Fibroblast of the aortic adventitia (primary cell): ENCODE results near the gene NPW. TPM values are rescaled to one million over a fixed set of nuclear protein-coding genes. Genes with fewer than 3 reads are reported as not detected.
A peak's percentile ranks its signal among the peaks of the same experiment; 100 is the strongest.

ENCODE experiments used
- DNase-seq: peaks from one replicate; pipeline ENCODE4 v3.0.0-alpha.2; 2010; ENCODE audit warnings: low read depth
- H3K4me3 ChIP-seq: 2 replicates; pipeline ENCODE4 v1.5.1; 2011; ENCODE audit warnings: low read depth, mild to moderate bottlenecking, control low read depth, low read length, moderate library complexity
- total RNA-seq: library from RNA; depleted of rRNA; stranded (reverse); fragments of >200 nt; gene quantifications from 2 replicates; pipeline ENCODE4 v1.2.3, GENCODE V29; 2012; ENCODE audit warnings: low replicate concordance
- TF ChIP-seq, protein P1 (sequence below): IDR thresholded peaks from 2 replicates; pipeline ENCODE4 v1.5.1; 2011; ENCODE audit warnings: mild to moderate bottlenecking, low read length, control low read depth, inconsistent platforms; ENCODE audit not compliant: insufficient read depth

NPW gene
- total RNA-seq, 1 donor = 0.45 TPM

DNA sequence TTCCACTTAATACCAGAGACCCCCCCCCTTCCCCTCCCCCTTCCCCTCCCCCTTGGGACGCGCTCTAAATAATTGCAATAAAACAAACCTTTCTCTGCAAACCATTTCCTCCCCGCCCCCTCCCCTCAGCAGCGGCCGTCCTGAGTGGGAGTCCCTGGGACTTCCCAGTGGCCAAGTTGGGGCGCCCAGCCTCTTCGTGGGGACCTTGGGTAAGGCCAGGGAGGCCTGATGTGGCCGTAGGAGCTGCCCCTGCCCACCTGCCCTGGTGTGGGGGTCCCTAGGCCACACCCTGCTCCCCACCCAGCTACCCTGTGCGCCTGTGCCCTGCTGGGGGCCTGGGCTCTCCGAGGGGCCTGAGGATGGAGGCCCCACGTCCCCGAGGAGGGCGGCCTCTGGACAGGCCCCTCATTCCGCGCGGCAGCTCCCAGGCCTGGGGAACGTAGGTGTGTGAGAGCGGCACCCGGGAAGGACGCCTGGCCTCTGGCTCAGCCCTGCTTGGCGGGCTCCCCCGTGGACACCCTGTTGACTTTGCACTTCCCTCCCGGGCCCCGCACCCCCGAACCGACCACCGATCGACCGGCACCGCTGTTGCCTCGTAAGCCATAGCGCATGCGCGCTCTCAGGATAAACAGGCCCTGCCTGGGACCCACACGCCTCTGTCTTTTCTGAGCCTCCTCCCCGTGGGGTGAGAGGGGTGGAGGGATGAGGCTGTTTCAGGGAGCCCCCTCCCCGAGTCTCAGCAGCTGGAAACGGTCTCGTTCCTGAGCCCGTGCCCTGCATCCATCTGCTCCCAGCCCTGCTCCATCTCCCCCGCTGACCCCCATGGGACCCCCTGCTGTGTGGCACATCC, 19.0 kb downstream of the NPW start:
- DNase-seq = no peak
- TF ChIP-seq, protein P1, sequence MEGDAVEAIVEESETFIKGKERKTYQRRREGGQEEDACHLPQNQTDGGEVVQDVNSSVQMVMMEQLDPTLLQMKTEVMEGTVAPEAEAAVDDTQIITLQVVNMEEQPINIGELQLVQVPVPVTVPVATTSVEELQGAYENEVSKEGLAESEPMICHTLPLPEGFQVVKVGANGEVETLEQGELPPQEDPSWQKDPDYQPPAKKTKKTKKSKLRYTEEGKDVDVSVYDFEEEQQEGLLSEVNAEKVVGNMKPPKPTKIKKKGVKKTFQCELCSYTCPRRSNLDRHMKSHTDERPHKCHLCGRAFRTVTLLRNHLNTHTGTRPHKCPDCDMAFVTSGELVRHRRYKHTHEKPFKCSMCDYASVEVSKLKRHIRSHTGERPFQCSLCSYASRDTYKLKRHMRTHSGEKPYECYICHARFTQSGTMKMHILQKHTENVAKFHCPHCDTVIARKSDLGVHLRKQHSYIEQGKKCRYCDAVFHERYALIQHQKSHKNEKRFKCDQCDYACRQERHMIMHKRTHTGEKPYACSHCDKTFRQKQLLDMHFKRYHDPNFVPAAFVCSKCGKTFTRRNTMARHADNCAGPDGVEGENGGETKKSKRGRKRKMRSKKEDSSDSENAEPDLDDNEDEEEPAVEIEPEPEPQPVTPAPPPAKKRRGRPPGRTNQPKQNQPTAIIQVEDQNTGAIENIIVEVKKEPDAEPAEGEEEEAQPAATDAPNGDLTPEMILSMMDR = no peak
- H3K4me3 ChIP-seq = no peak overlapping the region

DNA sequence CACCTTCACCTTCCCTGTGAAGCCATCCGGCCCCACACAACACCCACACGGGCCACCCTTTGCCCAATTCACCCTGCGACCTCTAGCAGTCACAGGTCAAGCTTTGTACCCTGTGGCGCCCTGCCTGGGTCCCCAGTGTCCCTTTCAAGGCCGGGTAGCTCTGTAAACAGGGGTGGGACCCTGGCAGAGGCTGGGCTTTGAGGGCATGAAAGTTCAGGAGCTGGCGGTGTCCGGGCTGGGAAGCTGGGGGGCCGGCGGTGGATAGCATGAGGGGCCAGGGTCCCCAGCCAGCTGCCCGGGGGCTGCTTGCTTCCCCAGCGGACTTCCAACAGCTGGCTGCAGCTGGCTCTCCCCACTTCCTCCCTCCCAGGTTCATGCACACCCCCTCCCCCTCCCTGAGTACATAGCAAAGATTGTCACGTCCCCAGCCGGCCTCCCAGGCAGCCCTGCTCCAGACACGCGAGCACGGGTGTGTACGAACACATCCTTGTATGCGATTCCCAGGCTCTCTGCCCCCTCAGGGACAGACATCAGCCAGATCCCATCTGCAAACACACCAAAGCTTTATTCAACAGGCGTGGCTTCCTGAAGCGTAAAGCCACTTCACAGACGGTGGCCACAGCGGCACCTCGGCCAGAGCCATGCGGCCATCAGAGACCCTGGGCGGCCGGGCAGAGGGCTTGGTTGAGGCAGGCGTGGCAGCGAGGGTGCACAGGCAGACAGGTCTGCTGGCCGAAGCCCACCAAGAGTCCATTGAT, 19.9 kb downstream of the NPW start:
- peak; percentile 62 for DNase-seq
- H3K4me3 ChIP-seq = no peak overlapping the region
- TF ChIP-seq, protein P1 = no peak

DNA sequence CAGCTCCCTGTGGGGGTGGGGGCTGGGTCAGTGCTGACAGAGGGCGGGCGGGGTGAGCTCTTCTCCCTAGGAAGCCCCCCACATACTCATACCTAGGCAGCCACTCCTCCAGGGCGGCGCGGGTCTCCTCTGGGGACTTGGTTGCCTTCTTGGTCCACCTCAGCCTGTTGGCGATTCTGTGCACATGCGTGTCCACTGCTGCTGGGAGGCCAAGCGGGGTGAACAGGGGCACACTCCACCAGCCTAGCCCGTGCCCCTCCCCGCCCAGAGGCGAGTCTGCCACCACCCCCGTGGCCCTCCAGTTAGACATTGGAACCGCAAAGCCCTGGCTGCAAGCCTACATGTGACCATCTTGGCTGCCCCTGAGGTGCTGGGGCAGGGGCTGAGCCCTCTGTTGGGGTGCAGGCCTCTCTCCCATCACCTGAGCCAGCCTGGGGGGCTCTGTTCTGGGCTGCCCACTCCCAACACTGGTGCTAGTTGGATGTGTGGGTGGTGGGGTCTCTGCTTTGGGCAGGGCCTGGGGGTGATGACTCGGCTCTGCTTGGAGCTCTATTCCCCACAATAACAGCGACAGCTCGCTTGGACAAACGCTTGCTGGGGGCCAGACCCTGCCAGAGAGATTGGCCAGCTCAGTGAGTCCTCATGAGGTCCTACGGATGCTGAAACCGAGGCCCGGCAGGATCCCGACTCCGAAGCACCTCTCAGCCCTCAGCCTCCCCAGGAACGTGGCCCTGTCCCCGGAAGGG, 20.6 kb downstream of the NPW start:
- TF ChIP-seq, protein P1 = no peak
- no peak overlapping the region for H3K4me3 ChIP-seq
- no peak for DNase-seq

DNA sequence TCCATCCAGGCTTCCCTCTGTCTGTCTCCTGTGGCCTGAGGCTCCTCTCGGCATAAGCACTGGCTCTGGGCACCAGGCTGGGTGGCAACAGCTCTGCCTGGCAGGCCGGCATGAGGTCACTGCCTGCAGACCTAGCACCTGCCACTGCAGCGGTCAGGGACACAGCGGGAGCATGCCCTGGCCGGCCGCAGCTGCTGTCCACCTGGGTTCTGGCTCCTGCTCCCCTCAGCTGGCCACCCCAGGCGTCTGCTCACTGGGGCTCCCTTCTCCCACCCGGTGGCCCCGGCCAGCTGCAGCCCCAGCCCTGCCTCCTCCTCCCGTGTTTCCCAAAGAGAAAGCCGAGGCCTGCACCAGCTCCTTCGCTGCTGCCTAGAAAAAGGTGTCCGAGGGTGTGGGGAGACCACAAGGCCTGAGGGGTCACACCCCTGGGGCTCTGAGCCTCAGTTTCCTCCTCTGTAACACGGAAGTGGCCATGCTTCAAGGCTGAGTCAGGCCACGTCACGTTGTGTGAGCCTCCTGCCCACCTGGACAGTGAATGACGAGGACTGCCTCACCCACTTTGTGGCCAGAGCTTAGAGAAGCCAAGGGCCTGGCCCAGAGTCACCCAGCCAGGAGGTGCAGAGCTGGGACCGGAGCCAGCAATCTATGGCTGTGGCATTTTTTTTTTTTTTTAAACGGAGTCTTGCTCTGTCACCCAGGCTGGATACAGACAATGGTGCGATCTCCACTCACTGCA, 21.4 kb downstream of the NPW start:
- H3K4me3 ChIP-seq = no peak overlapping the region
- DNase-seq = no peak
- TF ChIP-seq, protein P1 = no peak

DNA sequence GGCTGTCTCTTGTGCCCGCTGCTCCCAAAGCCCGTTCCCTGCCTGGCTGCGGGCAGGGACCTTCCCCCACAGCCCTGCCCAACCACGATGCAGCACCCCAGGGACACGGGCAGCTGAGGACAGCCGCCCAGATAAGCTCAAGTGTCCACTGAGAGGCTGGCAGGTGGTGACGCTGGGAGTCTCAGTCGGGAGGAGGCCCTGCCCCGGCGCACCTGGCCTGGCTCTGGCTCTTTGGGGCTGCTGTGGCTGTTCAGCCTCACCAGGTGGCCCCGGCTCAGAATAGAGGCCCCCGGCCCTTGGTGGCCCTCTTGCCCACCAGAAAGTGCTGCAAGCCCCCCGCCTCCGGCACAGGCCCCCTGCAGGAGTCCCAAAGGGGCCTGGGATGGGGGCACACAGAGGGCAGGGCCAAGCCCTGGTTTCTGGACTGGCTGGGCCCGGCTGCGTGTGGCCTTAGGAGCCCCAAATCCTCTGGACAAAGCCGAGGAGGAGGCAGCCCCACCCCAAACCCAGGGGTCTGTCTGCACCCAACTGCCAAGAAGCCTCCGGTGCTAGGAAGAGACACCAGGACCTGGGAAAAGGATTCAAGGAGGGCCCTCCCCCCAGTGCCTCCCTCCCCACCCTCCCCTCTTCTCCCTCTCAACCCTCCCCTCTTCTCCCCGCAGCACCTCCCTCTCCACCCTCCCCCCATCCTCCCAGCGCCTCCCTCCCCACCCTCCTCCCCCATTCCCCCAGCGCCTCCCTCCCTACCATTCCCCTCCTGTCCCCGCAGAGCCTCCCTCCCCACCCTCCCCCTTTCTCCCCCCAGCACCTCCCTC, 22.8 kb downstream of the NPW start:
- TF ChIP-seq, protein P1 = no peak
- H3K4me3 ChIP-seq = no peak overlapping the region

More for the DNA sequence above, 22.8 kb downstream of the NPW start:
- no peak for DNase-seq
